Panc1 (cell line): ENCODE measurements around the gene DDX39B. TPM values are rescaled to one million over a fixed set of nuclear protein-coding genes. Genes with fewer than 3 reads are reported as not detected.

Experiments
- ATAC-seq: fragments of 200-7000 bp; cut with Tn5 transposase; 2 replicates; pipeline ENCODE4 v1.9.1; 2020; ENCODE audit warnings: mild to moderate bottlenecking, moderate library complexity
- BruUV-seq: library from RNA; stranded (reverse); fragments of 400-500 nt; replicated peaks from 2 replicates; lab custom pipeline; 2021; lab: Mats Ljungman, UMichigan
- CTCF ChIA-PET: fragments of 300-600 bp; sonication (Branson Sonifier 250); formaldehyde crosslinking; loops from one replicate; lab custom pipeline; 2022; ENCODE audit warnings: antibody characterized with exemption; lab: Charles Lee
- POLR2A ChIA-PET: fragments of 300-600 bp; sonication (Branson Sonifier 250); formaldehyde crosslinking; loops from one replicate; lab custom pipeline; 2022; ENCODE audit warnings: antibody characterized with exemption; lab: Charles Lee
- DNase-seq: peaks from one replicate; pipeline ENCODE4 v3.0.0-alpha.2; 2010; ENCODE audit warnings: low read depth, low spot score
- H3K27ac ChIP-seq: 2 replicates; pipeline ENCODE4 v1.5.1; 2011; ENCODE audit warnings: mild to moderate bottlenecking, low read length, inconsistent platforms
- H3K27me3 ChIP-seq: fragments of 200-500 bp; sonication (Bioruptor generic); 2 replicates; pipeline ENCODE4 v1.6.0; 2014; ENCODE audit warnings: low read length, inconsistent platforms; ENCODE audit not compliant: control insufficient read depth, insufficient read depth
- H3K36me3 ChIP-seq: fragments of 200-500 bp; sonication (Bioruptor generic); 2 replicates; pipeline ENCODE4 v1.5.1; 2014; ENCODE audit warnings: inconsistent platforms, mild to moderate bottlenecking, low read length, moderate library complexity; ENCODE audit not compliant: control insufficient read depth, insufficient read depth
- H3K4me1 ChIP-seq: 2 replicates; pipeline ENCODE4 v1.5.1; 2011; ENCODE audit warnings: inconsistent platforms, mild to moderate bottlenecking, low read length, moderate library complexity; ENCODE audit not compliant: control insufficient read depth, insufficient read depth
- H3K4me3 ChIP-seq, 2 experiments: 2 replicates each; pipeline ENCODE4 v1.5.1; 2011 to 2012; ENCODE audit warnings: low read depth in 2 of 2, low read length in 2 of 2, mild to moderate bottlenecking in 2 of 2, inconsistent platforms in 1 of 2, moderate library complexity in 1 of 2
- H3K9me3 ChIP-seq: fragments of 200-500 bp; sonication (Bioruptor generic); 2 replicates; pipeline ENCODE4 v1.5.1; 2014; ENCODE audit warnings: low read depth, mild to moderate bottlenecking, inconsistent platforms, low read length, moderate library complexity; ENCODE audit not compliant: control insufficient read depth, insufficient read depth
- CTCF ChIP-seq: fragments of 450-650 bp; IDR thresholded peaks from 2 replicates; pipeline ENCODE4 v1.5.1; 2017; ENCODE audit warnings: mild to moderate bottlenecking
- POLR2AphosphoS5 ChIP-seq: IDR thresholded peaks from 2 replicates; pipeline ENCODE4 v1.6.1; 2012; ENCODE audit warnings: mild to moderate bottlenecking, low read depth, low read length, moderate library complexity
- REST ChIP-seq, 2 experiments: IDR thresholded peaks; 2 replicates each; pipeline ENCODE4 v1.6.1; 2011 to 2012; ENCODE audit warnings: low read depth in 2 of 2, control low read depth in 1 of 2, low read length in 1 of 2, mild to moderate bottlenecking in 1 of 2, moderate library complexity in 1 of 2; ENCODE audit not compliant: insufficient read depth in 1 of 2
- SIN3A ChIP-seq: IDR thresholded peaks from 2 replicates; pipeline ENCODE4 v1.6.1; 2012; ENCODE audit warnings: low read depth, mild to moderate bottlenecking, low read length, moderate library complexity, borderline replicate concordance; ENCODE audit not compliant: insufficient read depth
- TCF7L2 ChIP-seq: IDR thresholded peaks from 2 replicates; pipeline ENCODE4 v1.6.1; 2011; ENCODE audit warnings: mild to moderate bottlenecking, low read depth, low read length, inconsistent platforms
- in situ Hi-C: cut with HindIII; loops from 2 replicates; pipeline ENCODE4 v1.10.0; 2016; ENCODE audit warnings: low sequenced_read_pairs, low pct_unique_long_range_greater_than_20kb
- intact Hi-C: fragments of 100-400 bp; cut with micrococcal nuclease; formaldehyde crosslinking; loops from one replicate; pipeline ENCODE4 v1.10.0; 2022; ENCODE audit not compliant: unreplicated experiment
- total RNA-seq: library from RNA; stranded (reverse); gene quantifications from one replicate; pipeline ENCODE4 v1.2.1, GENCODE V29; 2021; ENCODE audit not compliant: unreplicated experiment

Gene DDX39B
- total RNA-seq, 1 experiment from 2014 or later, result 401 TPM

- H3K4me1 ChIP-seq, result peaks cover 4% of the 10 kb centered on the region; the same call in 1 of the 2 replicates
- TF ChIP-seq POLR2AphosphoS5, result no peak
- no peak for TF ChIP-seq CTCF
- TF ChIP-seq SIN3A, result no peak
- no peak for TF ChIP-seq REST (IDR thresholded peaks at IDR 0.05; ENCODE audit: insufficient read depth in 1 of 2, low read depth in 2 of 2, low read length in 1 of 2)
- no peak for TF ChIP-seq TCF7L2
- intact Hi-C loops, result no loop called here
- H3K36me3 ChIP-seq, result peaks cover 5% of the 10 kb centered on the region; the same call in 1 of the 2 replicates
- no peak for ATAC-seq
- ChIA-PET CTCF (interaction anchor here (0.6 kb wide), 1 partner anchor 76 kb away, joined by 8 read pairs; no protein-coding TSS in a partner anchor), POLR2A (no interaction called here)
- H3K9me3 ChIP-seq, result no peaks in the 10 kb centered on the region
- no peak overlapping the region for H3K27ac ChIP-seq
- H3K27me3 ChIP-seq, result no peaks in the 10 kb centered on the region
- H3K4me3 ChIP-seq, result no peak overlapping the region
- DNase-seq, result no peak
- BruUV-seq, result no TSS peak
- in situ Hi-C loops, result no loop called here
Observed at GRCh38 chr6:31525932-31526591, 15.7 kb downstream of the DDX39B start.

GRCh38 chr6:31525553-31525931, 16.3 kb downstream of the DDX39B start:
- POLR2A ChIA-PET, result no interaction called here
- peaks cover 2% of the 10 kb centered on the region; the same call in 1 of the 2 replicates for H3K36me3 ChIP-seq
- H3K4me1 ChIP-seq, result peaks cover 4% of the 10 kb centered on the region; the same call in 1 of the 2 replicates
- no peak overlapping the region for H3K4me3 ChIP-seq
- intact Hi-C loops, result no loop called here
- H3K9me3 ChIP-seq, result no peaks in the 10 kb centered on the region
- no peak for ATAC-seq
- CTCF ChIA-PET, result interaction anchor here (0.6 kb wide), 2 partner anchors 55 to 76 kb away, joined by 8 to 13 read pairs; no protein-coding TSS in a partner anchor
- DNase-seq, result no peak
- BruUV-seq, result no TSS peak
- H3K27ac ChIP-seq, result no peak overlapping the region
- no peaks in the 10 kb centered on the region for H3K27me3 ChIP-seq
- in situ Hi-C loops, result no loop called here
- TF ChIP-seq TCF7L2 (no peak), REST (IDR thresholded peaks at IDR 0.05; ENCODE audit: insufficient read depth in 1 of 2, low read depth in 2 of 2, low read length in 1 of 2) (no peak), CTCF (no peak), POLR2AphosphoS5 (no peak), SIN3A (no peak)
